ENCODE results near the gene TMEM151B.
"Not testable (repeated sequence)": the region's sequence is repeated elsewhere in the genome, so short reads cannot be mapped to it uniquely, and the experiment has no call there.

TMEM151B gene

DNA sequence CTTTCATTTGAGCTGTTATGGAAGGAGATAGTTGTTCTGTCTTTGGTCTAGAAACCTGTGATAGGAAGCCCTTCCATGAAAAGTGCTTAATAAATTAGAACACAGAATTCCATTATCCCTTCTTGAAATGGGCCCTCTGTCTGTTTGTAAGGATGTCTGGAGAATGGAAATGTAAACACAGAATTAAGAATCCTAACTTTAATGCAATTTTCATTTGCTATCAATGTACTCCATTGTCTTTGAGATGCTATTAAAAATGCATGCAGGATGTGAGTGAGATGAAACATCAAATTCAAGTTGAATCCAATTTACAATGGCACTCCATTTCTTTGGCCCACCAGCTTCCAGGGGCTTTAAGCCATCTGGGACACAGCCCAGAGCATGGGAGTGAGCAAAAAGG is 56.8 kb downstream of the TMEM151B start:
- no peak overlapping the region for H3K4me3 ChIP-seq (replicated peaks in 1 of 2; ENCODE audit: low read depth in 2 of 2, low read length in 2 of 2)
- no peak for DNase-seq (ENCODE audit: low read depth in 2 of 2)
- TF ChIP-seq, protein P1, sequence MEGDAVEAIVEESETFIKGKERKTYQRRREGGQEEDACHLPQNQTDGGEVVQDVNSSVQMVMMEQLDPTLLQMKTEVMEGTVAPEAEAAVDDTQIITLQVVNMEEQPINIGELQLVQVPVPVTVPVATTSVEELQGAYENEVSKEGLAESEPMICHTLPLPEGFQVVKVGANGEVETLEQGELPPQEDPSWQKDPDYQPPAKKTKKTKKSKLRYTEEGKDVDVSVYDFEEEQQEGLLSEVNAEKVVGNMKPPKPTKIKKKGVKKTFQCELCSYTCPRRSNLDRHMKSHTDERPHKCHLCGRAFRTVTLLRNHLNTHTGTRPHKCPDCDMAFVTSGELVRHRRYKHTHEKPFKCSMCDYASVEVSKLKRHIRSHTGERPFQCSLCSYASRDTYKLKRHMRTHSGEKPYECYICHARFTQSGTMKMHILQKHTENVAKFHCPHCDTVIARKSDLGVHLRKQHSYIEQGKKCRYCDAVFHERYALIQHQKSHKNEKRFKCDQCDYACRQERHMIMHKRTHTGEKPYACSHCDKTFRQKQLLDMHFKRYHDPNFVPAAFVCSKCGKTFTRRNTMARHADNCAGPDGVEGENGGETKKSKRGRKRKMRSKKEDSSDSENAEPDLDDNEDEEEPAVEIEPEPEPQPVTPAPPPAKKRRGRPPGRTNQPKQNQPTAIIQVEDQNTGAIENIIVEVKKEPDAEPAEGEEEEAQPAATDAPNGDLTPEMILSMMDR (IDR thresholded peaks at IDR 0.05; ENCODE audit: low read depth, low read length) = no peak

DNA sequence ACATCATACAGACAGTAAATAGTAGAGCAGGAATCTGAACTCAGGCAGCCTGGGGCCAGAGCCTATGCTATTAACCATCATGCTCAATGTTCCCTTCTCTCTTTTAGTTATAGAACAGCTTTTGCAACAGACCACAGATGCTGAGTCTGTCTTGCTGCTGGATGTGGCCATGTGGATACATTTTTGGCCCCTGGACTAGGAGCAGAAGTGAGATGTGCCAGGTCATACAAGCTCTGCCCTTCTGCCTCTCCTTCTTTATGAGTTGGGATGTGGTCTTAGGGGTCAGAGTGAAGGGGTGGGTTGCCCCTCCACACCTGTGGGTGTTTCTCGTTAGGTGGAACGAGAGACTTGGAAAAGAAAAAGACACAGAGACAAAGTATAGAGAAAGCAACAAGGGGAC is 57.5 kb downstream of the TMEM151B start:
- TF ChIP-seq, protein P1 (IDR thresholded peaks at IDR 0.05; ENCODE audit: low read depth, low read length) = no peak
- no peak for DNase-seq (ENCODE audit: low read depth in 2 of 2)
- no peak overlapping the region for H3K4me3 ChIP-seq (replicated peaks in 1 of 2; ENCODE audit: low read depth in 2 of 2, low read length in 2 of 2)

DNA sequence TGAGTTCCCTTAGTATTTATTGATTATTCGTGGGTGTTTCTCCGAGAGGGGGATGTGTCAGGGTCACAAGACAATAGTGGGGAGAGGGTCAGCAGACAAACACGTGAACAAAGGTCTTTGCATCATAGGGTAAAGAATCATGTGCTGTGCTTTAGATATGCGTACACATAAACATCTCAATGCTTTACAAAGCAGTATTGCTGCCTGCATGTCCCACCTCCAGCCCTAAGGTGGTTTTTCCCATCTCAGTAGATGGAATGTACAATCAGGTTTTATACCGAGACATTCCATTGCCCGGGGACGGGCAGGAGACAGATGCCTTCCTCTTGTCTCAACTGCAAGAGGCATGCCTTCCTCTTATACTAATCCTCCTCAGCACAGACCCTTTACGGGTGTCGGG is 58.0 kb downstream of the TMEM151B start:
- DNase-seq (ENCODE audit: low read depth in 2 of 2); H3K4me3 ChIP-seq (replicated peaks in 1 of 2; ENCODE audit: low read depth in 2 of 2, low read length in 2 of 2): not testable (repeated sequence)

DNA sequence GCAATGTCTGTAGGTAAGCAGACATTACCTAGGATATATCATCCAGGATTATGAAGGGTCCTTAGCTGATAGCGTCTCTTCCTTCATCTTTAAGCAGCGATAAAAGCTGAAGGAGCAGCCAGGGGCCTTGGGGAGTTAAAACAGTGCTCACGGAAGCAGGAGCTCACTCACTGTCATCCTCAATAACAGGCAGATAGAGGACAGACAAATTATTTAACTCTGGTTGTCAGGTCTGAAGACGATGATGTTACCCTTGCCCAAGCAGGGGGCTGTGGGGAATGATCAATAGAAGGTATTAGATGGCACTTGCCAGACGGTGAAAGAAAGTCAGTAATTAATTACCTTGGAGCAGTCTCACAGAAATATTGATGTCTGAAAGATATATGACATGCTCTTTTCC is 59.6 kb downstream of the TMEM151B start:
- H3K4me3 ChIP-seq (replicated peaks in 1 of 2; ENCODE audit: low read depth in 2 of 2, low read length in 2 of 2) = no peak overlapping the region
- no peak for DNase-seq (ENCODE audit: low read depth in 2 of 2)
- TF ChIP-seq, protein P1 (IDR thresholded peaks at IDR 0.05; ENCODE audit: low read depth, low read length) = no peak

DNA sequence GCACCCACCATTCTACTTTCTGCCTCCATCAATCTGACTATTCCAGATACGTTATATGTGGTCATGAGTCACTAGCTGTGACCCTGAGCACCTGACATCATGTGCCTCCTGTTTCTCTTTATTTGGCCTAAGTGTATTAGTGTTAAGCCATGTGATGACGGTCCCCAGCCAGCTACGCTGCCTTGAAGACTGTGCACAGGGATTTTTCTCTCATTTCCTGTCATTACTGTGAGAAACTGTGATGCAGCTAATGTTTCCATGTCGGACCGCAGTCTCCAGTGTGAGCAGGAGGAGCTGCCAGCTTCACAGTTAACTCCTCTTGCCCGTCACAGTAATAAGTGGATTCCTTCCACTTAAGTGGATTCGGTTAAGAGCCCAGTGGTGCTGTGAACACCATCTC is 62.3 kb downstream of the TMEM151B start:
- DNase-seq (ENCODE audit: low read depth in 2 of 2) = no peak
- TF ChIP-seq, protein P1 (IDR thresholded peaks at IDR 0.05; ENCODE audit: low read depth, low read length) = no peak
- H3K4me3 ChIP-seq (replicated peaks in 1 of 2; ENCODE audit: low read depth in 2 of 2, low read length in 2 of 2) = no peak overlapping the region

DNA sequence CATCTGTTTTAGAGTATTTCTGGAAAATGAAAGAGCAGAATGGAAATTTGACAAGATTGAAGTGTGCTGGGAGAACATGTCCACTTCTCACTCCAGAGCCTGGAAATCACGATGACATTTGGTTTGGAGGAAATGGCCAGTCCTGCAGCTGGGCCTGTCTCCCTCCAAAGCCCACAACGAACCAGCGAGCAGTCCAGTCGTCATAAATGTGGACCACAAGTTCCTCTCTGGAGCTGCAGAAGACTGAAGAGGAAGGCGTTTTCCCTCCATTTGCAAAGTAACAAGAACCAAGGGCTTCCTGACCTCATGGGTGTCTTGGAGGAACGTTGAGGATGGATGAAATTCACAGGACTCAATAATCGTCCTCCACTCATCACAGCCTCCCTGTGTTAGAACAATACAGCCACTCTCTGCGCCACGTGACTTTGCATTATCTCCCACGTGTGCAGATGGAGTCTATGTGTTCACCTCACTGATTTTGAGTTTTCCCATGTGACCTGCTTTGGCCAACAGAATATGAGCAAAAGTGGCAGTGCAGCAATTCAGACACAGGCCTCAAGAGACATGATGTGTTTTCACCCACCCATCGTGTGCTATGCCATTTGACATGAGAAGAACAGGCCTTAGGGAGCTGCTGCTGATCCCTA is 63.1 kb downstream of the TMEM151B start:
- H3K4me3 ChIP-seq (replicated peaks in 1 of 2; ENCODE audit: low read depth in 2 of 2, low read length in 2 of 2) = no peak overlapping the region
- TF ChIP-seq, protein P1 (IDR thresholded peaks at IDR 0.05; ENCODE audit: low read depth, low read length) = no peak
- DNase-seq (ENCODE audit: low read depth in 2 of 2) = no peak

DNA sequence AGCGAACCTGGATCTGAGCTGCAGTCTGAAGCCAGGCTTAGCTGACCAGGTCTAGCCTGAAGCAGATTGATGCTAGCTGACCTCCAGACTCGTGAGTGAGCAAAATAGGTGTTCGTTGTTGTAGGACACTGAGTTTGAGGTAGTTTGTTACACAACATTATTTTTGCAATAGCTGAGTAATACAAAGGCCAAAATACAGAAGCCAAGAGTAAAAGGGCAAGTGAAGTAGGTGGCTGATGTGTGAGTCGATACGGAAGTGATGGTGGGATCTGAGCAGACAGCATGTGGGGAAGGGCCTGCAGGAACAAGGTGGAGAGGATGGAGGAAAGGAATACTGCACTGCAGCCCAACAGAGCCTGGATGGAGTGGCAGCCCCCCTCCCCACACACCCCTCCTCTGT is 63.7 kb downstream of the TMEM151B start:
- H3K4me3 ChIP-seq (replicated peaks in 1 of 2; ENCODE audit: low read depth in 2 of 2, low read length in 2 of 2) = no peak overlapping the region
- TF ChIP-seq, protein P1 (IDR thresholded peaks at IDR 0.05; ENCODE audit: low read depth, low read length) = no peak
- DNase-seq (ENCODE audit: low read depth in 2 of 2) = no peak
